Measurements from ENCODE around the gene IMPA2.
"Not testable (repeated sequence)": the region's sequence is repeated elsewhere in the genome, so short reads cannot be mapped to it uniquely, and the experiment has no call there.

IMPA2 gene

GRCh38 chr18:11944786-11945185 lies 36.5 kb upstream of the IMPA2 start:
- TF ChIP-seq CTCF (IDR thresholded peaks at IDR 0.05; ENCODE audit: low read depth, low read length, missing control alignments), result no peak
- H3K4me3 ChIP-seq (ENCODE audit: low read depth, low read length), result no peak overlapping the region
- in situ Hi-C loops (cut with HindIII; ENCODE audit: low sequenced_read_pairs), result no loop called here
- no peak for DNase-seq (ENCODE audit: low read depth)

GRCh38 chr18:11945834-11946659 lies 35.3 kb upstream of the IMPA2 start:
- in situ Hi-C loops (cut with HindIII; ENCODE audit: low sequenced_read_pairs); H3K4me3 ChIP-seq (ENCODE audit: low read depth, low read length); DNase-seq (ENCODE audit: low read depth): not testable (repeated sequence)

GRCh38 chr18:11946756-11947155 lies 34.6 kb upstream of the IMPA2 start:
- in situ Hi-C loops (cut with HindIII; ENCODE audit: low sequenced_read_pairs), result no loop called here
- no peak for TF ChIP-seq CTCF (IDR thresholded peaks at IDR 0.05; ENCODE audit: low read depth, low read length, missing control alignments)
- DNase-seq (ENCODE audit: low read depth), result peak; percentile 73
- H3K4me3 ChIP-seq (ENCODE audit: low read depth, low read length), result peak overlapping the region; percentile 25

GRCh38 chr18:11947214-11948191 lies 33.8 kb upstream of the IMPA2 start:
- peak overlapping the region; percentile 25 for H3K4me3 ChIP-seq (ENCODE audit: low read depth, low read length)
- TF ChIP-seq CTCF (IDR thresholded peaks at IDR 0.05; ENCODE audit: low read depth, low read length, missing control alignments), result no peak
- in situ Hi-C loops (cut with HindIII; ENCODE audit: low sequenced_read_pairs), result no loop called here
- peak; percentile 89 for DNase-seq (ENCODE audit: low read depth)

GRCh38 chr18:11948852-11949523 lies 32.3 kb upstream of the IMPA2 start:
- H3K4me3 ChIP-seq (ENCODE audit: low read depth, low read length), result no peak overlapping the region
- in situ Hi-C loops (cut with HindIII; ENCODE audit: low sequenced_read_pairs), result no loop called here
- no peak for DNase-seq (ENCODE audit: low read depth)
- TF ChIP-seq CTCF (IDR thresholded peaks at IDR 0.05; ENCODE audit: low read depth, low read length, missing control alignments), result no peak

GRCh38 chr18:11950824-11951223 lies 30.5 kb upstream of the IMPA2 start:
- no peak for TF ChIP-seq CTCF (IDR thresholded peaks at IDR 0.05; ENCODE audit: low read depth, low read length, missing control alignments)
- in situ Hi-C loops (cut with HindIII; ENCODE audit: low sequenced_read_pairs), result no loop called here
- H3K4me3 ChIP-seq (ENCODE audit: low read depth, low read length), result no peak overlapping the region
- no peak for DNase-seq (ENCODE audit: low read depth)

Measured in astrocyte of the cerebellum (primary cell).